ENCODE results near the gene XRCC1.
A peak's percentile ranks its signal among the peaks of the same experiment; 100 is the strongest.
"Not testable (repeated sequence)": the region's sequence is repeated elsewhere in the genome, so short reads cannot be mapped to it uniquely, and the experiment has no call there.

The XRCC1 gene

GRCh38 chr19:43599635-43600295 lies 24.4 kb upstream of the XRCC1 start:
- DNase-seq (ENCODE audit: low read depth): no peak

GRCh38 chr19:43598445-43599240 lies 23.3 kb upstream of the XRCC1 start:
- no peak for DNase-seq (ENCODE audit: low read depth)

GRCh38 chr19:43597876-43598275 lies 22.5 kb upstream of the XRCC1 start:
- no peak for DNase-seq (ENCODE audit: low read depth)

- no peak for DNase-seq (ENCODE audit: low read depth)
Measured at GRCh38 chr19:43596842-43597461, 21.6 kb upstream of the XRCC1 start.

GRCh38 chr19:43595999-43596841 lies 20.9 kb upstream of the XRCC1 start, which contains the start of the genes IRGQ and ZNF576:
Gene IRGQ (minus strand): TSS chr19:43596134. CDS start chr19:43595338, 796 bp downstream.
Gene ZNF576 (plus strand): TSS chr19:43596595. CDS start chr19:43597109, 514 bp downstream.
- peak; percentile 100 for DNase-seq (ENCODE audit: low read depth)

- no peak for DNase-seq (ENCODE audit: low read depth)
Measured at GRCh38 chr19:43595605-43595998, 20.3 kb upstream of the XRCC1 start.

- peak; percentile 48 for DNase-seq (ENCODE audit: low read depth)
Measured at GRCh38 chr19:43594710-43595604, 19.6 kb upstream of the XRCC1 start.

- no peak for DNase-seq (ENCODE audit: low read depth)
Measured at GRCh38 chr19:43594081-43594697, 18.9 kb upstream of the XRCC1 start.

GRCh38 chr19:43592800-43593350 lies 17.5 kb upstream of the XRCC1 start:
- DNase-seq (ENCODE audit: low read depth): no peak

GRCh38 chr19:43591904-43592772 lies 16.8 kb upstream of the XRCC1 start:
- DNase-seq (ENCODE audit: low read depth): no peak

GRCh38 chr19:43589678-43590077 lies 14.4 kb upstream of the XRCC1 start:
- no peak for DNase-seq (ENCODE audit: low read depth)

- no peak for DNase-seq (ENCODE audit: low read depth)
Measured at GRCh38 chr19:43589277-43589676, 13.9 kb upstream of the XRCC1 start.

GRCh38 chr19:43587029-43587428 lies 11.7 kb upstream of the XRCC1 start:
- not testable (repeated sequence) for DNase-seq (ENCODE audit: low read depth)

GRCh38 chr19:43586346-43586745 lies 11.0 kb upstream of the XRCC1 start:
- no peak for DNase-seq (ENCODE audit: low read depth)

- DNase-seq (ENCODE audit: low read depth): no peak
Measured at GRCh38 chr19:43584484-43584883, 9.2 kb upstream of the XRCC1 start.

- DNase-seq (ENCODE audit: low read depth): no peak
Measured at GRCh38 chr19:43582495-43582894, 7.2 kb upstream of the XRCC1 start.

GRCh38 chr19:43581467-43581866 lies 6.1 kb upstream of the XRCC1 start:
- no peak for DNase-seq (ENCODE audit: low read depth)

- DNase-seq (ENCODE audit: low read depth): no peak
Measured at GRCh38 chr19:43578787-43579186, 3.5 kb upstream of the XRCC1 start.

All from stimulated activated CD8-positive, alpha-beta memory T cell treated with anti-CD3 and anti-CD28 coated beads, Interleukin-4, amount 100 ng/mL, for 24 hours (primary cell).